HG02943 (cell line): ENCODE measurements around the gene ZNF620.
A peak's percentile ranks its signal among the peaks of the same experiment; 100 is the strongest.
"Not testable (repeated sequence)": the region's sequence is repeated elsewhere in the genome, so short reads cannot be mapped to it uniquely, and the experiment has no call there.

Source experiments
- ATAC-seq: cut with Tn5 transposase; IDR thresholded peaks from one replicate; pipeline ENCODE4 v1.9.1; 2021; ENCODE audit warnings: mild to moderate bottlenecking, low read depth, moderate library complexity; ENCODE audit not compliant: unreplicated experiment

The ZNF620 gene

DNA sequence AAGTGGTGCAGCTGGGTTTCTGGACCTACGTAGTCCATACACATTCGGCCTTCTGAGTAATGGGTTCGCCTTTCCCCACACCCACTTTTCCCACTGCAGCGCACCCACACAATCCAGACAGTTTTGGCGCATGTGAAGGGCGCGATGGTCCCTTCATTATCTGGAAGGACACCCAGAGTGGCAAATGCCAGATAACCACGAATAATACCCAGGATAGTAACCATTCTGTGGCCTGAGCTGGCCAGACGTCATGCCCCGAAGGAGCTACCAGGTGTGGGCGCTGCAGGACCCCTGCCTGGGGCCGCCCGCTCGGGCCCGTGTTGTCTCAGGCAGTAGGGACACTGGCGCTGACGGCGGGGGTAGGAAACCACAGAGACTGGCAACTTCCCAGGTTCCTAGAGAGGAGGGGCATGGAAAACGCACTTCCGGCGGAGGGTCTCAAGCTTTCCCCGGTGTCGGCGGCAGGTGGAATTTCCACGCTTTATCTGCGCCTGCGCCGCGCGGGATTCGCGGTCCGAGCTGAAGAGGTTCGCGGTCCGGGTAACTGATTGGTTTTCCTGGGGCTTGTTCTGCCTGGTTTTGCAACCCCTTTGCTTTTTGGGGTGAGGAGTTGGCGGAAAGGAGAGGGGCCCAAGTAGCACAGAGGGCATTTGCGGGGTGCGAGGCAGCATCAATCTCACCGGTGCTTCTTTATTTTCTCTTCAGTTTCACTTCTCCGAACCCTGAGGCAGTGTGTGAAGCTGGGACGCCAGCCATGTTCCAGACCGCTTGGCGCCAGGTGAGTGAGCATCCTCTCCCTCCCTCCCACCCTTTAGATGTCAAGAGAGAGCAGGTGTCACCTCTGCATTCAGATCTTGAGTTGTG is at the start of gene ZNF620:
TSS of gene ZNF620 (plus strand) at position 441 of the 864 bp plus-strand sequence. CDS start at position 755, 314 bp downstream.
- ATAC-seq, result peak; percentile 87

DNA sequence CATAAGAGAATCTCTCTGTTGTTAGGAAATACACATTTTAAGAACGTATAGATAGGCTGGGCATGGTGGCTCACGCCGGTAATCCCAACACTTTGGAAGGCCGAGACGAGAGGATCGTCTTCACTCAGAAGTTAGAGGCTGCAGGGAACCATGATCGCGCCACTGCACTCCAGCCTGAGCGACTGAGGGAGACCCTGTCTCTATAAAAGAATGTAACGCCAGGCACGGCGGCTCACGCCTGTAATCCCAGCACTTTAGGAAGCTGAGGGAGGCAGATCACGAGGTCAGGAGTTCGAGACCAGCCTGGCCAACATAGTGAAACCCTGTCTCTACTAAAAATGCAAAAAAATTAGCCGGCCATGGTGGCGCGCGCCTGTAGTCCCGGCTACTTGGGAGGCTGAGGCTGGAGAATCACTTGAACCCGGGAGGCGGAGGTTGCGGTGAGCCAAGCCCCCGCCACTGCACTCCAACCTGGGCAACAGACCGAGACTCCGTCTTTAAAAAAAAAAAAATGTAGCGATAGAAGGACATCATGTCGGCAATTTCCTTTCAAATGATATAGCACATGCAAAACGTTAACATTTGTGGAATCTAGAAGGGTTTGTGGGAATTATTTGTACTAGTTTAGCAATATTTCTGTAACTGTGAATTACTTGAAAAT is 49.4 kb upstream of the ZNF620 start:
- ATAC-seq, result no peak

DNA sequence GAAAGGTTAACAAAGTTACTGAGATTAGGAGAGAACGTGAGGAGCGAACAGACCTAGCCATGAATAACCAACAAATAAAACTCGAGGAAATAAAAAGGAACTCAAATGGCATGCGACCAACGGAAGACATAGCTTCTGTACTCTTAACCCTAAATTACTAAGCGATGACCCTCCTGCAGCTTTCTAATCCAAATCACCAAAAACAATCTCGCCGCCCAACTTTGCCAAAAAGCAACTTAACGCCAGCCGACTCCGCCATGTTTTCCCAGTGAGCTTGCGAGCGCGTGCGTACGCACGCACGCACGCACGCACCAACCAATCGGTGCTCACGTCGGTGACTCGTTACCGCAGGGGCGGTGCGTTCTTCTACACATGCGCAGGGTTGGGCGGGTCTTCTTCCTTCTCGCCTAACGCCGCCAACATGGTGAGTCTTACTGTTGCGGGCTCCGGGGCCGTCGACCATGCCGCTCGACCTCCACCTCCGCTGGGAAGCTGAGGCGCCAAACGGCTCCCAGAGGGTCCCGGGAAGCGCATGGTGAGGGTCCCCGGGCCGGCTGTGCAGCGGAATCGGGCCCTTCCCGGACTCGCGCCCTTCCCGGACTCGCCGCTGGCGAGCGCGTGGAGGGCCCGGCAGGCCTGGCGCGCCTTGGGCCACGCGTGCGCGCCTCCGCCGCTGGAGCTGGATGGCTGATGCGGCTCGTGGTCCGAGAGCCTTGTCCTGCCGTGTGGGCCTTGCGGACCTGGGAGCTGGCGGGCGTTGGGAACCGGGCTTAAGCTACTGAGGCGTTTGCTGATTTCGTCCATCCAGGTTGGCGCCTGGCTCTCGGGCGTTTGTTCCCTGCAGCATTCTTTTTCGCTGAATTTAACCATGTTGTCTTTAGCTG is 48.7 kb upstream of the ZNF620 start, which contains the start of gene RPL14:
TSS of gene RPL14 (plus strand) at position 400 of the 884 bp plus-strand sequence. CDS start at position 533, 133 bp downstream.
- ATAC-seq, result peak; percentile 70

DNA sequence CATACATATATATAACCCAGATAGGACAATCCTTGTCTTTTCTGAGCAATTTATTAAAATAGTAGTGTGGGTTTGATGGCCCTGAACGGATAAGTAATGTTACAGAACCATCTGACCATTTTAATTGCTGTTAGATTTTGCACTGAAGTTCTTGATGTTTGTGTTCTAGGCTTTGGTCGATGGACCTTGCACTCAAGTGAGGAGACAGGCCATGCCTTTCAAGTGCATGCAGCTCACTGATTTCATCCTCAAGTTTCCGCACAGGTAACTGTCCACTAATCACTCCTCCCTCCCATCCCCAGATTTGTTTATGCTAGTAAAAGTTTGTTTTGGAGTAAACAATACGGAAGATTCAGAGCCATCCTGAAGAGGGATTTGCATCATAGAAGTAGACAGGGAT is 47.4 kb upstream of the ZNF620 start:
- ATAC-seq, result no peak

DNA sequence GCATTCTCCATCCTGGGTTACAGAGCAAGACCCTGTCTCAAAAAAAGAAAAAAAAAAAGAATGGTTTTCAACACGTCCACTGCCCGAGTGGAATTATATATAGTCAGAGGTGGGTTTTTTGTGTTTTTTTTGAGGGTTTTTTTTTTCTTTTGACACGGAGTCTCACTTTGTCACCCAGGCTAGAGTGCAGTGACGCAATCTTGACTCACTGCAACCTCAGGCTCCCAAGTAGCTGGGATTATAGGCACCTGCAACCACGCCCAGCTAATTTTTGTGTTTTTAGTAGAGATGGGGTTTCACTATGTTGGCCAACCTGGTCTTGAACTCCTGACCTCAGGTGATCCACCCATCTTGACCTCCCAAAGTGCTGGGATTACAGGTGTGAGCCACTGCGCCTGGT is 45.4 kb upstream of the ZNF620 start:
- ATAC-seq, result not testable (repeated sequence)

DNA sequence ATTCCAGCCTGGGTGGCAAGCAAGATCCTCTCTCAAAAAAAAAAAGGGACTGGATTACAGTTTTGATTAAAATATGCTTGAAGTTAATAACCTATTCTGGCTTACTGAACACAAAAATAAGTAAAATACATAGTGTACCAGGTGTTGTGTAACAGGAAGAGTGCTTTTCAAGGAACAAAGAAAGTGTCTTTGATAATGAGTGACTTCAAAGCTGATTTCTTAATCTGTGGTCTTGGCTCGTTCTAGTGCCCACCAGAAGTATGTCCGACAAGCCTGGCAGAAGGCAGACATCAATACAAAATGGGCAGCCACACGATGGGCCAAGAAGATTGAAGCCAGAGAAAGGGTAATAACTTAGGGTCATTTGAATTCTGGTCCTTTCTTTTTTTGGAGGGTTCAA is 44.7 kb upstream of the ZNF620 start:
- no peak for ATAC-seq

DNA sequence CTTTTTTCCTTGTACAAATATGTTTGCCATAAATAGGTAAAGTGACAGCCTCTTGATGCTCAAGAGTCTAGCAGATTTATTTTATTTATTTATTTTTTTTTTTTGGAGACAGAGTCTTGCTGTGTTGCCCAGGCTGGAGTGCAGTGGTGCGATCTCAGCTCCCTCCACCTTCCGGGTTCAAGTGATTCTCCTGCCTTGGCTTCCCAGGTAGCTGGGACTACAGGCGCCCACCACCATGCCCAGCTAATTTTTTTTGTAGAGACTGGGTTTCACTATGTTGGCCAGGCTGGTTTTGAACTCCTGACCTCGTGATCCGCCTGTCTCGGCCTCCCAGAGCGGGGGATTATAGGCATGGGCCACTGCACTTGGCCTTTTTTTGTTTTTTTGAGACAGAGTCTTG is 43.0 kb upstream of the ZNF620 start:
- not testable (repeated sequence) for ATAC-seq

DNA sequence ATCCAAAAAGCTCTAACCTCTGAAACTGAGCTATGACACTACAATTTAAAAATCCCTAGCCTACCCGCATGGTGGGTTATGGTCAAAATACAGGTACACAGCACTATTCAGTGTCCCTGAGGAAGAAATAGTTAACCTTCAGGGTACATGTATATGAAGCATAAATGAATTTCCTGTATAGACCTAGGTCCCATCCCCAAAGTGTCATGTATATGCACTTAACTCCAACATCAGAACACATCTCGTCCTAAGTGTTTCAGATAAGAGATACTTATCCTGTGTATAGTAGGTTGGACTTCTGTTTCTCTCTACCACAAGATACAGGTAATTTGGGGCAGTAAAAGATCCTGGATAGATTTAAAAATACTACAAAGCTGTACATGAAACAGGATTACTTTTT is 42.3 kb upstream of the ZNF620 start:
- no peak for ATAC-seq

DNA sequence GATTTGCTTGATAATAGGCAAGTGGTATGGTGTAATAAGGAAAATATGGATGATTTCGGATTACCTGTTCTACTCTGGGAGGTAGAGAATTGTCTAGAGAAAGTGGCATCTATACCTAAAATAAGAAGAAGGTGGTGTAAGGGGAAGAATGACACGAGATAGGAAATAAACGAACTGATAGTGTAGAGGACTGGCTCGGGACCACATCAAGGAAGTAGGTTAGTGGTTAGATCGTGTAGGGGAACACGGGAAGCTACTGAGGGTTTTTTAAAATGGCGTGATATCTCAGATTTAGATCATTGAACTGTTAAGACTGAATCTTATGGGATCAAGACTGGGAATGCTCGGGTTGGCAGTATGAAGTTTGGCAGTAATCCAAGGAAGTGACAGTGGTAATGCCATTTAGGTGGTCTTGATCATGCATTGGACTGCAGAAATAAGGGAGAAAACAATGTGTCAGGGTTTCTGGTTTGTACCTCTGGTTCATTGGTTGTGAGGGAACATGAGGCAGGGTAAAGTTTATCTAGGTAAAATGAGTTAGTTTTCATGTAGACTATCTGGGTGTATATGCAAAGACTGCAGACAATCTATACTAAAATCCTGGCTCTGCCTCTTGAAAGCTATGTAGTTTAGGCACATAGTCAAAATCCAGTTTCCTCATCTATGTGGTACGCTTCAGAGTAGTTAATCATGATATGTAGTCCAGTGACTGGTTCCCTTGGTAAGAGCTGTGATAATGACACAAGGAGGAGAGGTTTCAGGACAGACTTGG is 41.3 kb upstream of the ZNF620 start:
- no peak for ATAC-seq

DNA sequence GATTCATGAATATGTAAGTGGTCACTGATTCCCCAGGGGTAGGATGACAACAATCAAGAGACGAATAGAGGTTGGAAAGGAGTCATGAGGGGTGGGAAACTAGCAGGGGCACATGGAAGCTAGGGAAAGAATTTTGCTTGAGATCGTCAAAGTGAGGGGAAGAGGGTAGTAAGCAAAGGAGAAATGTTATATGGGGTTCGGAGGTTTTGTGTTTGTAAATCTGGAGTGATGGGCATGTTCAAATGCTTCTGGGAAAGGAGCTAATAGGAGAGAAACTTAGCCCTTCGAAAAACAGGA is 40.8 kb upstream of the ZNF620 start:
- ATAC-seq, result no peak

DNA sequence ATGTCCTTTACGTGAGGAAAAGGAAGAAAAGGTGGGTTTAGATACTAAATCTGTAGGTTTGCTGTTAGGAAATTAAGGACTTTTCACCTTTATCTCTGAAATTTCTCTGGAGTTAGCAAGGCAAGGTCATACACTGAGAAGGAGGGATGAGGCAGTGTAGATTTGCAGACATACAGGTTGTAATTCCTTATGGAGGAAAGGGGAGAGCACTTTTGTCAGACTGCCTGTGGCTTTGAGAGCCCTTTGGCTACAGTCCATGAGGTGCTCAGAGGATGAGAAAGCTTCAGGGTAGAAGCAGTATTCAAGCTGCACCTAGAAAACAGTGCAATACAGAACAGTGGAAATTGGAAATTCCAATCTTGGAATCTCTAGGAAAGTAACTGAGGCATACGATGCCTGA is 40.4 kb upstream of the ZNF620 start:
- no peak for ATAC-seq

DNA sequence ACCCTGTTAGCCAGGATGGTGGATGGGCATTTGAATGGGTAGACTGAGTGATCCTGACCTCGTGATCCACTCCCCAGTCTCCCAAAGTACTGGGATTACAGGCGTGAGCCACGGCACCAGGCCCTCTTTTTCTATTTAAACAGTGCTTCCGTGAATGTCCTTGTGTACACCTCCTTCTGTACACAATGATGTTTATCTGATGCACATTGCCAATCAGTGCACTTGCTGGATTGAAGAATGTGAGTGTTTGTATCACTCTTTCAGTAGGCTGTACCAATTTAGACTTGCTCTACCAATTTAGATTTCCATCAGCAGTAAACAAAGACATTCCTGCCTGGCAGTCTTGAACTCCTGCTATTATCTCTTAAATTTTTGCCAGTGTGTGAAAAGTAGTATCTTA is 37.8 kb upstream of the ZNF620 start:
- ATAC-seq, result no peak

DNA sequence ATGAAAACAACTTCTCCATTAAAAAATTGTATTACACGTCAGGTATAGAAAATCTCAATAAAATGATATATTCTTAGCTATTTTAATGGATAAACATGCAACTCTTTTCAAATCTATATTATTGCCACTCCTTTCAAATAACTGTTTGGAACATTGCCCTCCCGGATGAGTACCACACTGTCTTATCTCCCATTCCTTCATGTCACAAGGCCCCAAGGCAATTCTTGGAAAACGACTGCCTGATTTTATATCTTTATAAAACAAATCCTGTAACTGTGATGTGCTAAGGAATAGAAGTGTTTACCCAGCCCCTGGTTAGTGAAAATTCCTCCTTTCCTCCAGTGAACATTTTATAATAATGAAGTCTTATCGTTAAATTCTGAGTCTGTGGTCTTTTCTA is 35.1 kb upstream of the ZNF620 start:
- ATAC-seq, result no peak

DNA sequence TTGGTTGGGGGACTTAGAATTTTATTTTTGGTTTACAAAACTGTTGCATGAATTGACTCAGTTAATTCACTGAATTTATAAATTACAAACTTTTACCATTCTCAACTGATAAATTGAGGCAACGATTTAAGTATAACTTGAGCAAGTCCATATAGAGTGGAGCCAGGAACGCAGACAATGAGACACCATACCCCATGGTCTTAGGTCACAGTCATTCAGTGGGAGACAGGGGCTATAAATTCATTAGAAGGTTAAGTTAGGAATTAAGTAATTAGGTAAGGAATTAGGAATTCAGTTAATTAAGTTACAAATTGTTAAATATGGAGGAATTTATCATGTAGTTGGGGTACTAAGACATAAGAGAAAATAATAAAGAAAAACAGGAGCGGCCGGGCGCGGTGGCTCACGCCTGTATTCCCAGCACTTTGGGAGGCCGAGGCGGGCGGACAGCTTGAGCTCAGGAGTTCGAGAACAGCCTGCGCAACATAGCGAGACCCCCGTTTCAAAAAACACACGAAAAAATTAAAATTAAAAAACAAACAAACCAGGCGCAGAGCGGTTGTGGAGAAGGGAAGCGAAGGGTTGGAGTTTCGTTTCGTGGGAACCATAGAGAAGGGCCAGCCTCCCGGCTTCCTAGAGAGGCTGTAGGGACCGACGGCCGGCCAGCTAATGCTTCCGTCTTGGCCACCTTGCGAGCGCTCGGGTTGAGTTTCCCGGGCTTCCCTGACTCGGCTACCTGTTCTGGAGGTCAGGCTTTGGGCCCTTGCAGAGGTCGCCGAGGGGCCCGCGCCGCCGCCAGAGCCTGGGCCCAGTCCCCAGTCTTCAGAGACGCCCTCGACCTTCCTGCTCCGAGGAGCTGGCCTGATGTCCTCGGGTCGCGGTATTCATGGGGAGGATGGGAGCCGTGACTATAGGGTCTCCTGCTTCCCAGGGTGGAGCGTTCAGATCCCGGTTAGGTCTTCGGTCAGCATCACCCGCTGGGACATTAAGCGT is 29.1 kb upstream of the ZNF620 start, which contains the start of gene ZNF619:
TSS of gene ZNF619 (plus strand) at position 645 of the 993 bp plus-strand sequence. CDS start 858 bp downstream, outside the sequence.
- peak; percentile 75 for ATAC-seq

DNA sequence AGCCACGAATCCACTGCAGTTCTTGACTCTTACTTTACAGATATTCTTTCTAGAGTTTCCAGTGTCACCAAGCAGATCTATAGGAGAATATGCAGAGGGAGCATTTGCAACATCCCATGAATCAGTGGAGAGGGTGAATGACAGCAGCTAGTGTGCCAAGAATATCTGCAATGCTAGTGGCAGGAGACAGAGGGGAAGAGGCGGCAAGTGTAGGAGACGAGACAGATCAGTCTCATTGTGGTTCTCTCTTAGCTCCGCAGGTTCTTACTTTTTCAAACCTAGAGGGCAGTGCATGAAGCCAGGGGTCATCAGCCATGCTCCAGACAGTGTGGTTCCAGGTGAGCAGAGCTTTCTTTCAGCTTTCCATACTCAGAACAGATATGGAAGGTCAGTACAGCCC is 28.2 kb upstream of the ZNF620 start:
- no peak for ATAC-seq

DNA sequence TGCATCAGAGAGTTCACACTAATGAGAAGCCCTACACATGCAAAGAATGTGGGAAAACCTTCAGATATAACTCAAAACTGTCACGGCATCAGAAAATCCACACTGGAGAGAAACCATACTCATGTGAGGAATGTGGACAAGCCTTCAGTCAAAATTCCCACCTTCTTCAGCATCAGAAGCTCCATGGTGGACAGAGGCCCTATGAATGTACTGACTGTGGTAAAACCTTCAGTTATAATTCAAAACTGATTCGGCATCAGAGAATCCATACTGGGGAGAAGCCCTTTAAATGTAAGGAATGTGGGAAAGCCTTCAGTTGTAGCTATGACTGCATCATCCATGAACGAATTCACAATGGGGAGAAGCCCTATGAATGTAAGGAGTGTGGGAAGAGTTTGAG is 18.7 kb upstream of the ZNF620 start:
- no peak for ATAC-seq

DNA sequence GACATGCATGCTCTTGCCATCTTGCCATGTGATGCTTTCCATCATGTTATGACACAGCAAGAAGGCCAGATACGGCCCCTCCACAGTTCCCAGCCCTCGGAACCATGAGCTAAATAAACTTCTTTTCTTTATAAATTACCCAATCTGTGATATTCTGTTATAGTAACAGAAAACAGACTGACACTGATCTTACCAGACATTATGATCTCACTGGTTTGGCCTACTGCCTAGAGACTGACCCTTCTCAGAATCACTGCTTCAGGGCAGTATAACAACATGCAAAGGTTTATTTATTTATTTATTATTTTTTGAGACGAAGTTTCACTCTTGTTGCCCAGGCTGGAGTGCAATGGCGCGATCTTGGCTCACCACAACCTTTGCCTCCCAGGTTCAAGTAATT is 14.9 kb upstream of the ZNF620 start:
- ATAC-seq, result no peak

DNA sequence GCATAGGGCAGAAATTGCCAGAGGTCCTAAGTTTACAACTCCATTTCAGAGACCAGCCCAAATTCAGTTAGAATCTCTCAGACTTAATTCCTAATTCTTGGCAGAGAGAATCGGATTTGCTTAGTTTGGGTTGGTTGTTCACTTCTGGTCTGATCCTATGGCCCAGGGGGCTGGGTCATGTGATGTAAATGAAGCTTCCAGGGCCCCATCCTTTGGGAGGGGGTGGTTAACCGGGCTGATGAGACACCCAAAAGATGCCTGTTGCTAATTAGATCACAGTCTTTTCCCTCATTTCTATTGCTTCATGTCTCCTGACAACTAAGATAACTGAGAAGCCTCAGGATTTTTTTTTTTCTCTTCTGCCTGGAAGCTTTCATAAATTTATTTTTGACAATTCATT is 11.1 kb upstream of the ZNF620 start:
- ATAC-seq, result no peak

DNA sequence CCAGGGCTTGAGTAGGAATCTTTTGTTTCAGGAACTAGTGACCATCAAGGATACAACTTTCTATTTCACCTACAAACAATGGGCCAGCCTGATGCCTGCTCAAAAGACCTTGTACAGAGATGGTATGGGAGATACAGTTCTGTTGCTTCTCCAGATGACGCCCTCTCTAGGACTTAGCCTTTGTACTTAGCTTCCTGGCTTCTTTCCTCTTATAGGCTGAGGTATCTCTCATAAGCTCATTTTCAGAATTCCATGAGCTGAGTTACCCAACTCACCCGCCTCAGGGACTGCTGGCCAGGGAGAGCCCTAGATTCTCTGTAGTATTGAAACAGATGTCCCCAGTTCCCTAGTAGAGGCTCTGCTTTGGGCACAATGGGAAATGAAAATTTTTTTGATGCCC is 8.6 kb upstream of the ZNF620 start:
- no peak for ATAC-seq
